Ishikawa (cell line): ENCODE measurements around the gene KCNT1.

Source experiments
- CEBPB ChIP-seq: IDR thresholded peaks from 2 replicates; pipeline ENCODE4 v1.6.1; 2012
- CREB1 ChIP-seq: IDR thresholded peaks from 2 replicates; pipeline ENCODE4 v1.6.1; 2012; ENCODE audit warnings: low read depth
- EGR1 ChIP-seq: IDR thresholded peaks from 2 replicates; pipeline ENCODE4 v1.6.1; 2012
- EP300 ChIP-seq: IDR thresholded peaks from 2 replicates; pipeline ENCODE4 v1.6.1; 2012; ENCODE audit warnings: borderline replicate concordance
- FOXM1 ChIP-seq: IDR thresholded peaks from 2 replicates; pipeline ENCODE4 v1.6.1; 2012; ENCODE audit warnings: low read depth, borderline replicate concordance
- MAX ChIP-seq: IDR thresholded peaks from 2 replicates; pipeline ENCODE4 v1.6.1; 2012
- NFIC ChIP-seq: IDR thresholded peaks from 2 replicates; pipeline ENCODE4 v1.6.1; 2012
- RAD21 ChIP-seq: IDR thresholded peaks from 2 replicates; pipeline ENCODE4 v1.6.1; 2012; ENCODE audit warnings: low read depth
- REST ChIP-seq: IDR thresholded peaks from 2 replicates; pipeline ENCODE4 v1.6.1; 2012; ENCODE audit warnings: low read depth, mild to moderate bottlenecking
- TAF1 ChIP-seq: IDR thresholded peaks from 2 replicates; pipeline ENCODE4 v1.6.1; 2012; ENCODE audit warnings: low read depth, mild to moderate bottlenecking
- TCF12 ChIP-seq: IDR thresholded peaks from 2 replicates; pipeline ENCODE4 v1.6.1; 2012; ENCODE audit warnings: low read depth
- TEAD4 ChIP-seq: IDR thresholded peaks from 2 replicates; pipeline ENCODE4 v1.6.1; 2012
- USF1 ChIP-seq: IDR thresholded peaks from 2 replicates; pipeline ENCODE4 v1.6.1; 2012
- YY1 ChIP-seq: IDR thresholded peaks from 2 replicates; pipeline ENCODE4 v1.6.1; 2012; ENCODE audit warnings: low read depth
- ZBTB7A ChIP-seq: IDR thresholded peaks from 2 replicates; pipeline ENCODE4 v1.6.1; 2012; ENCODE audit warnings: low read depth

KCNT1 gene

GRCh38 chr9:135707252-135708138 is 5.5 kb downstream of the KCNT1 start:
- TF ChIP-seq RAD21 (no peak), MAX (no peak), CEBPB (no peak), USF1 (no peak), ZBTB7A (no peak)

- no peak for TF ChIP-seq ZBTB7A
- TF ChIP-seq TEAD4: no peak
- TF ChIP-seq CREB1: no peak
- no peak for TF ChIP-seq NFIC
- no peak for TF ChIP-seq EP300
- TF ChIP-seq FOXM1: no peak
- TF ChIP-seq MAX: no peak
- no peak for TF ChIP-seq RAD21
- no peak for TF ChIP-seq TAF1
- TF ChIP-seq REST: no peak
- TF ChIP-seq EGR1: no peak
Measured at GRCh38 chr9:135708164-135708563, 6.2 kb downstream of the KCNT1 start.

GRCh38 chr9:135711391-135711790 is 9.4 kb downstream of the KCNT1 start:
- TF ChIP-seq FOXM1 (no peak), RAD21 (no peak), EP300 (no peak), ZBTB7A (no peak), TCF12 (no peak)

GRCh38 chr9:135711881-135712280 is 9.9 kb downstream of the KCNT1 start:
- TF ChIP-seq TEAD4 (no peak), CREB1 (no peak), TAF1 (no peak), EGR1 (no peak), ZBTB7A (no peak), MAX (no peak), CEBPB (no peak), REST (no peak), FOXM1 (no peak), USF1 (no peak), EP300 (no peak), YY1 (no peak), NFIC (no peak), TCF12 (no peak), RAD21 (no peak)

- TF ChIP-seq USF1 (no peak), FOXM1 (no peak), CREB1 (no peak), RAD21 (no peak), ZBTB7A (no peak), EGR1 (no peak), TAF1 (no peak), NFIC (no peak)
Measured at GRCh38 chr9:135712613-135713295, 10.8 kb downstream of the KCNT1 start.
